ENCODE data around the gene NTF3. TPM values are rescaled to one million over a fixed set of nuclear protein-coding genes. Genes with fewer than 3 reads are reported as not detected.

NTF3 gene
- total RNA-seq, 3 donors from 2014 or later, result 0.88 to 1.3 TPM; not detected in 1

DNA sequence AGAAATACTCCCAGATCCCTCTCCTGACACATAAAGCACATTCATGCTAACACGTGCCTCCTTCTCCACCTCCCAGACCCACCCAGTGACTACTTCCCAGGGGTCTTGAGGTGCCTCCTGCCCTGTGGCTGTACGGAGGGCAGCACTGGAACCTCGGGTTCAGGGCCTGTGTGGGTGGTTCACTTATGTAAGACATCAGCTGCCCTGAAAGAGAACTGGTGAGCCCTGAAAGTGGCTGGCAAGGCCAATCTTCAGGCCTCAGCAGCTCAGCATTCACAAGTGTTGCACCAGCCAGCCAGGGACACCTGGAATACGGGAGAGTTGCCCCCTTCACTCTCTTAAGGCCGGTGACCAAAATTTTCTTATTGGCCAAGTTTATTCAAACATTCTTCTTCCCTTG, 38.9 kb upstream of the NTF3 start:
- TF ChIP-seq POLR2AphosphoS5 (IDR thresholded peaks at IDR 0.05), result no peak
- TF ChIP-seq POLR2A (IDR thresholded peaks at IDR 0.05), result no peak
- TF ChIP-seq, protein P1, sequence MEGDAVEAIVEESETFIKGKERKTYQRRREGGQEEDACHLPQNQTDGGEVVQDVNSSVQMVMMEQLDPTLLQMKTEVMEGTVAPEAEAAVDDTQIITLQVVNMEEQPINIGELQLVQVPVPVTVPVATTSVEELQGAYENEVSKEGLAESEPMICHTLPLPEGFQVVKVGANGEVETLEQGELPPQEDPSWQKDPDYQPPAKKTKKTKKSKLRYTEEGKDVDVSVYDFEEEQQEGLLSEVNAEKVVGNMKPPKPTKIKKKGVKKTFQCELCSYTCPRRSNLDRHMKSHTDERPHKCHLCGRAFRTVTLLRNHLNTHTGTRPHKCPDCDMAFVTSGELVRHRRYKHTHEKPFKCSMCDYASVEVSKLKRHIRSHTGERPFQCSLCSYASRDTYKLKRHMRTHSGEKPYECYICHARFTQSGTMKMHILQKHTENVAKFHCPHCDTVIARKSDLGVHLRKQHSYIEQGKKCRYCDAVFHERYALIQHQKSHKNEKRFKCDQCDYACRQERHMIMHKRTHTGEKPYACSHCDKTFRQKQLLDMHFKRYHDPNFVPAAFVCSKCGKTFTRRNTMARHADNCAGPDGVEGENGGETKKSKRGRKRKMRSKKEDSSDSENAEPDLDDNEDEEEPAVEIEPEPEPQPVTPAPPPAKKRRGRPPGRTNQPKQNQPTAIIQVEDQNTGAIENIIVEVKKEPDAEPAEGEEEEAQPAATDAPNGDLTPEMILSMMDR (IDR thresholded peaks at IDR 0.05), result no peak
- no peaks in the 10 kb centered on the region for H3K36me3 ChIP-seq
- intact Hi-C loops (cut with DNase I; ENCODE audit: low total_unique reads), result no loop called here
- no peaks in the 10 kb centered on the region for H3K27me3 ChIP-seq
- H3K27ac ChIP-seq, result no peak overlapping the region
- no peaks in the 10 kb centered on the region for H3K9me3 ChIP-seq
- no peaks in the 10 kb centered on the region for H3K4me1 ChIP-seq
- H3K4me3 ChIP-seq, result no peak overlapping the region
- DNase-seq (ENCODE audit: low spot score in 2 of 2), result no peak

DNA sequence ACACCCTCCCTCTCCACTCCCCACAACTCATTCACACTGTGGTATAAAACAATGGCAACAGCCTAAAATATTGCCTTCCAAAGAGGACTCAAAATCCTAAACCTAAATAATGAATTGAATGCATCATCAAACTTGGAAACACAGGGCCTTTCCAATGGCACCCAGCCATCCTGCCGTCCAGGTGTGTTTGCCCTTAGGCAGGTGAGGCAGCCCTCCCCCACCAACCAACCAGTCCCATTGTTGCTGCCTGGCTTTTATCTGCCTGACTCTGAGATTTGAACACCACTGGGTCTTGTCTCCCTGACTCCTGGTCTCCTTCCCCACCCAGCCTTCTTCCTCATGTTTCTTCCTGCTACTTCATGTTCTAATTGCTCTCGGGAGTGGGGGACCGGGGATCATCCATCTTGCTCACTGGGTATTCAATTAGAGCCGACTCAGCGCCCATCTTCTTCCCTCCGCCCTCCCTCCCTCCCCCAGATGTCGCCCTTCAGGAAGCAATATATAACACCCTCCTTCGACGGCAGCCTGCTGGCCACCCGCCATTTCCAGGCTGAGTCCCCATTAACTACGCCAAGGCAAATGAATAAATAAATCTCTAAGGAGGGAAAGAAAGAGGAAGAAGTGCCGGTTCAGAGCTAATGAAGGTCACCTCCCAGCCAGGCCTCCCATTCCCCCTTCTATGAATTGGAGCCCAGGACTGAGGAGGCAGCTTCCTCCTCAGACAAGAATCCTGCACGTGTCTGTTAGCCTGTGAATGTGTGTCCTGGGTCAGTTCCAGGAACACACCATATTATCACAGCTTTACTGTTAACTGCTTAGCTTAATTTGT, 36.3 kb upstream of the NTF3 start:
- H3K27me3 ChIP-seq, result no peaks in the 10 kb centered on the region
- H3K4me1 ChIP-seq, result no peaks in the 10 kb centered on the region
- no peaks in the 10 kb centered on the region for H3K9me3 ChIP-seq
- H3K4me3 ChIP-seq, result no peak overlapping the region
- TF ChIP-seq POLR2A (IDR thresholded peaks at IDR 0.05), result no peak
- TF ChIP-seq POLR2AphosphoS5 (IDR thresholded peaks at IDR 0.05), result no peak
- TF ChIP-seq, protein P1 (IDR thresholded peaks at IDR 0.05), result no peak
- intact Hi-C loops (cut with DNase I; ENCODE audit: low total_unique reads), result no loop called here
- no peak overlapping the region for H3K27ac ChIP-seq
- DNase-seq (ENCODE audit: low spot score in 2 of 2), result no peak
- H3K36me3 ChIP-seq, result no peaks in the 10 kb centered on the region

DNA sequence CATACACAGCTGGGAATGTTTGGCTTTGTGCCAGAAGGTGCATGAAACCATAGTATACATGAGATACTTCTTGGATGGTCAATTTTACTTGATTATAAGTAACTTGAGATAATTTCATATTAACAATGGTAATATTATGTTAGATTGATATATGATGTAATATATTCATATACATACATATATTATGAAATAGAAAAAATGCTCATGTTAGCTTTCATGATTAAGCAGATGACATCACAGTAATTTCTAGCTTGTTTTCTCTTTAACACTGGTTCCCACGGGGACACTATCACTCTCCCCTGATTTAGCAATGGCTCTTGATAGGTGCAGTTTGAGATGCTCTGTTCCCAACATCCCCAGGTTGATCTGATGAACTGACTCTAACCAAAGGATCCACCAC, 35.4 kb upstream of the NTF3 start:
- intact Hi-C loops (cut with DNase I; ENCODE audit: low total_unique reads), result no loop called here
- Histone ChIP-seq H3K27ac (no peak overlapping the region), H3K4me1 (no peaks in the 10 kb centered on the region), H3K4me3 (no peak overlapping the region), H3K9me3 (no peaks in the 10 kb centered on the region), H3K36me3 (no peaks in the 10 kb centered on the region), H3K27me3 (no peaks in the 10 kb centered on the region)
- no peak for DNase-seq (ENCODE audit: low spot score in 2 of 2)
- TF ChIP-seq POLR2AphosphoS5 (IDR thresholded peaks at IDR 0.05), result no peak
- TF ChIP-seq POLR2A (IDR thresholded peaks at IDR 0.05), result no peak
- TF ChIP-seq, protein P1 (IDR thresholded peaks at IDR 0.05), result no peak

DNA sequence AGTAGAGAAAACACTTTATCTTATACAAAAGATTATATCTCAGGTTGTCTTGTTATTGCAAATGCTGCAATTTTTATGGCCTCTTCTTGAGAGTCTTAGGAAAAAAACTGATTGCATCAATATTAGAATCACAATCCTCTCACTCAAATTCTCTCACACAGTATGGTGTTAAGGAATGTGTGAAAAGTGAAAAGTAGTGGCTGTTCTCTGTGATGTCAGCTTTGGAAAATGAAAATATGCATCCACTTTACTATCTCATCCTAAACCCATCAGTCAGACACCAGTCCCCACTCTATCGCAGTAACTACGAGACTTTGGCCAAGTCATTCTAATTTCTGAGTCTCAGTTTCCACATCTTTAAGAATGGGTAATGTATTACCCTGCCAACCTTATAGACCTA, 32.6 kb upstream of the NTF3 start:
- H3K4me1 ChIP-seq, result no peaks in the 10 kb centered on the region

More for the DNA sequence above, 32.6 kb upstream of the NTF3 start:
- Histone ChIP-seq H3K9me3 (no peaks in the 10 kb centered on the region), H3K27ac (no peak overlapping the region), H3K36me3 (no peaks in the 10 kb centered on the region), H3K4me3 (no peak overlapping the region), H3K27me3 (no peaks in the 10 kb centered on the region)
- DNase-seq (ENCODE audit: low spot score in 2 of 2), result no peak
- TF ChIP-seq, protein P1 (IDR thresholded peaks at IDR 0.05), result no peak
- TF ChIP-seq POLR2A (IDR thresholded peaks at IDR 0.05), result no peak
- no peak for TF ChIP-seq POLR2AphosphoS5 (IDR thresholded peaks at IDR 0.05)
- intact Hi-C loops (cut with DNase I; ENCODE audit: low total_unique reads), result no loop called here
